ENCODE data around the gene SAFB.

- TF ChIP-seq CTCF (conservative IDR thresholded peaks at IDR 0.05): no peak
- TF ChIP-seq EZH2 (IDR thresholded peaks at IDR 0.05; ENCODE audit: low read depth): no peak
These were observed 6.1 kb downstream of the SAFB start for GRCh38 chr19:5628919-5629481.

All from PC-9 (cell line).